Thyroid gland (tissue), 4 donors: ENCODE measurements around the gene RHBDF1.

Experiments
- CTCF ChIP-seq, 6 experiments: fragments of 200-600 bp in 3 of 6; fragments of 450-650 bp in 3 of 6; sonication (generic) in 3 of 6; IDR thresholded peaks; one replicate each; pipeline ENCODE4 v1.5.1; 2016 to 2019; ENCODE audit warnings: antibody characterized with exemption in 6 of 6, mild to moderate bottlenecking in 2 of 6, inconsistent platforms in 1 of 6, moderate library complexity in 1 of 6
- POLR2A ChIP-seq, 2 donors: fragments of 450-650 bp; IDR thresholded peaks; one replicate each; pipeline ENCODE4 v1.6.1; 2017; ENCODE audit warnings: antibody characterized with exemption in 2 of 2, mild to moderate bottlenecking in 2 of 2, moderate library complexity in 1 of 2

- TF ChIP-seq CTCF (IDR thresholded peaks at IDR 0.05) (no peak), POLR2A (IDR thresholded peaks at IDR 0.05) (no peak)
Measured at GRCh38 chr16:91484-91883, 19.1 kb upstream of the RHBDF1 start.
